Inflammatory macrophage treated with lipopolysaccharide for 1 hour (primary cell): ENCODE measurements around the gene FSIP1.

Source experiments
- DNase-seq, 2 donors: peaks; one replicate each; pipeline ENCODE4 v3.0.0-alpha.2; 2020 to 2022

Gene FSIP1

GRCh38 chr15:39613271-39613670 is 169.4 kb downstream of the FSIP1 start:
- no peak for DNase-seq

GRCh38 chr15:39610665-39611064 is 172.0 kb downstream of the FSIP1 start:
- DNase-seq, result no peak

GRCh38 chr15:39609166-39609916 is 173.3 kb downstream of the FSIP1 start:
- DNase-seq, result no peak

- no peak for DNase-seq
These were observed 174.2 kb downstream of the FSIP1 start for GRCh38 chr15:39608185-39609139.

GRCh38 chr15:39605146-39605545 is 177.5 kb downstream of the FSIP1 start:
- no peak for DNase-seq

GRCh38 chr15:39602143-39602542 is 180.5 kb downstream of the FSIP1 start:
- no peak for DNase-seq

GRCh38 chr15:39599871-39600270 is 182.8 kb downstream of the FSIP1 start:
- DNase-seq, result no peak

GRCh38 chr15:39598958-39599845 is 183.4 kb downstream of the FSIP1 start:
- DNase-seq, result no peak

GRCh38 chr15:39598186-39598850 is 184.3 kb downstream of the FSIP1 start:
- no peak for DNase-seq

- no peak for DNase-seq
These were observed 184.9 kb downstream of the FSIP1 start for GRCh38 chr15:39597751-39598185.

- DNase-seq, result no peak
These were observed 185.3 kb downstream of the FSIP1 start for GRCh38 chr15:39597336-39597735.

- no peak for DNase-seq
These were observed 186.1 kb downstream of the FSIP1 start for GRCh38 chr15:39596358-39597051.

- DNase-seq, result no peak
These were observed 187.1 kb downstream of the FSIP1 start for GRCh38 chr15:39595338-39596221.

- no peak for DNase-seq
These were observed 187.9 kb downstream of the FSIP1 start for GRCh38 chr15:39594446-39595337.

GRCh38 chr15:39593656-39594445 is 188.8 kb downstream of the FSIP1 start:
- DNase-seq, result no peak

GRCh38 chr15:39593071-39593655 is 189.5 kb downstream of the FSIP1 start:
- no peak for DNase-seq

- DNase-seq, result no peak
These were observed 190.1 kb downstream of the FSIP1 start for GRCh38 chr15:39592500-39592899.

- DNase-seq, result no peak
These were observed 190.7 kb downstream of the FSIP1 start for GRCh38 chr15:39591896-39592315.
